Neuron (in vitro differentiated cells): ENCODE results near the gene TNFSF10.

ENCODE experiments used
- H2AFZ ChIP-seq: one replicate; pipeline ENCODE4 v1.6.1; 2013; ENCODE audit warnings: low read depth, mild to moderate bottlenecking, inconsistent platforms, low read length, moderate library complexity
- H3K27me3 ChIP-seq: one replicate; pipeline ENCODE4 v1.6.1; 2013; ENCODE audit warnings: low read length; ENCODE audit not compliant: insufficient read depth
- H3K36me3 ChIP-seq: one replicate; pipeline ENCODE4 v1.6.1; 2013; ENCODE audit warnings: low read length; ENCODE audit not compliant: insufficient read depth
- H3K4me1 ChIP-seq: one replicate; pipeline ENCODE4 v1.6.1; 2013; ENCODE audit warnings: low read length; ENCODE audit not compliant: insufficient read depth
- H3K4me3 ChIP-seq: 2 replicates; pipeline ENCODE4 v1.5.1; 2013; ENCODE audit warnings: mild to moderate bottlenecking, low read length, moderate library complexity
- H3K9me3 ChIP-seq: one replicate; pipeline ENCODE4 v1.6.1; 2013; ENCODE audit warnings: low read length

The TNFSF10 gene

GRCh38 chr3:172553526-172554252, 30.5 kb upstream of the TNFSF10 start:
- no peaks in the 10 kb centered on the region for H3K36me3 ChIP-seq
- no peak overlapping the region for H2AFZ ChIP-seq
- H3K4me1 ChIP-seq = peaks cover 8% of the 10 kb centered on the region
- no peaks in the 10 kb centered on the region for H3K9me3 ChIP-seq
- no peak overlapping the region for H3K4me3 ChIP-seq
- H3K27me3 ChIP-seq = no peaks in the 10 kb centered on the region

- Histone ChIP-seq H3K36me3 (no peaks in the 10 kb centered on the region), H3K9me3 (no peaks in the 10 kb centered on the region), H2AFZ (no peak overlapping the region), H3K4me3 (no peak overlapping the region), H3K4me1 (peaks cover 8% of the 10 kb centered on the region), H3K27me3 (no peaks in the 10 kb centered on the region)
These were observed 29.4 kb upstream of the TNFSF10 start for GRCh38 chr3:172552607-172553006.

- Histone ChIP-seq H3K27me3 (no peaks in the 10 kb centered on the region), H3K9me3 (no peaks in the 10 kb centered on the region), H3K4me1 (peaks cover 8% of the 10 kb centered on the region), H2AFZ (no peak overlapping the region), H3K4me3 (no peak overlapping the region), H3K36me3 (no peaks in the 10 kb centered on the region)
These were observed 28.6 kb upstream of the TNFSF10 start for GRCh38 chr3:172551874-172552273.

GRCh38 chr3:172550347-172550943, 27.2 kb upstream of the TNFSF10 start:
- Histone ChIP-seq H2AFZ (no peak overlapping the region), H3K4me3 (no peak overlapping the region), H3K36me3 (no peaks in the 10 kb centered on the region), H3K27me3 (no peaks in the 10 kb centered on the region), H3K9me3 (no peaks in the 10 kb centered on the region), H3K4me1 (peaks cover 8% of the 10 kb centered on the region)

GRCh38 chr3:172549144-172549543, 25.9 kb upstream of the TNFSF10 start:
- H3K36me3 ChIP-seq = no peaks in the 10 kb centered on the region
- peaks cover 8% of the 10 kb centered on the region for H3K4me1 ChIP-seq
- H2AFZ ChIP-seq = no peak overlapping the region
- H3K27me3 ChIP-seq = no peaks in the 10 kb centered on the region
- no peak overlapping the region for H3K4me3 ChIP-seq
- no peaks in the 10 kb centered on the region for H3K9me3 ChIP-seq

GRCh38 chr3:172546628-172547214, 23.5 kb upstream of the TNFSF10 start:
- Histone ChIP-seq H3K27me3 (no peaks in the 10 kb centered on the region), H2AFZ (no peak overlapping the region), H3K9me3 (no peaks in the 10 kb centered on the region), H3K36me3 (no peaks in the 10 kb centered on the region), H3K4me1 (peaks cover 2% of the 10 kb centered on the region), H3K4me3 (no peak overlapping the region)

GRCh38 chr3:172546105-172546504, 22.9 kb upstream of the TNFSF10 start:
- no peak overlapping the region for H2AFZ ChIP-seq
- H3K27me3 ChIP-seq = no peaks in the 10 kb centered on the region
- no peaks in the 10 kb centered on the region for H3K4me1 ChIP-seq
- no peaks in the 10 kb centered on the region for H3K9me3 ChIP-seq
- no peaks in the 10 kb centered on the region for H3K36me3 ChIP-seq
- no peak overlapping the region for H3K4me3 ChIP-seq

GRCh38 chr3:172544404-172544803, 21.2 kb upstream of the TNFSF10 start:
- no peak overlapping the region for H2AFZ ChIP-seq
- no peak overlapping the region for H3K4me3 ChIP-seq
- H3K4me1 ChIP-seq = no peaks in the 10 kb centered on the region
- H3K9me3 ChIP-seq = no peaks in the 10 kb centered on the region
- no peaks in the 10 kb centered on the region for H3K27me3 ChIP-seq
- no peaks in the 10 kb centered on the region for H3K36me3 ChIP-seq

- Histone ChIP-seq H3K27me3 (no peaks in the 10 kb centered on the region), H2AFZ (no peak overlapping the region), H3K4me1 (no peaks in the 10 kb centered on the region), H3K36me3 (no peaks in the 10 kb centered on the region), H3K4me3 (no peak overlapping the region), H3K9me3 (no peaks in the 10 kb centered on the region)
These were observed 20.7 kb upstream of the TNFSF10 start for GRCh38 chr3:172543884-172544283.

- Histone ChIP-seq H3K4me1 (no peaks in the 10 kb centered on the region), H3K36me3 (no peaks in the 10 kb centered on the region), H2AFZ (no peak overlapping the region), H3K4me3 (no peak overlapping the region), H3K9me3 (no peaks in the 10 kb centered on the region), H3K27me3 (no peaks in the 10 kb centered on the region)
These were observed 20.2 kb upstream of the TNFSF10 start for GRCh38 chr3:172543419-172543818.

GRCh38 chr3:172542999-172543398, 19.8 kb upstream of the TNFSF10 start:
- H3K27me3 ChIP-seq = no peaks in the 10 kb centered on the region
- no peaks in the 10 kb centered on the region for H3K4me1 ChIP-seq
- H3K9me3 ChIP-seq = no peaks in the 10 kb centered on the region
- no peak overlapping the region for H3K4me3 ChIP-seq
- no peaks in the 10 kb centered on the region for H3K36me3 ChIP-seq
- no peak overlapping the region for H2AFZ ChIP-seq

- H3K4me1 ChIP-seq = no peaks in the 10 kb centered on the region
- no peaks in the 10 kb centered on the region for H3K9me3 ChIP-seq
- H3K36me3 ChIP-seq = no peaks in the 10 kb centered on the region
- no peaks in the 10 kb centered on the region for H3K27me3 ChIP-seq
- H2AFZ ChIP-seq = no peak overlapping the region
- H3K4me3 ChIP-seq = no peak overlapping the region
These were observed 18.8 kb upstream of the TNFSF10 start for GRCh38 chr3:172541945-172542488.

- H3K4me3 ChIP-seq = no peak overlapping the region
- H3K4me1 ChIP-seq = no peaks in the 10 kb centered on the region
- H2AFZ ChIP-seq = no peak overlapping the region
- no peaks in the 10 kb centered on the region for H3K27me3 ChIP-seq
- no peaks in the 10 kb centered on the region for H3K9me3 ChIP-seq
- no peaks in the 10 kb centered on the region for H3K36me3 ChIP-seq
These were observed 16.8 kb upstream of the TNFSF10 start for GRCh38 chr3:172540049-172540448.
